HepG2 (cell line): ENCODE measurements around the gene RBM14. TPM values are rescaled to one million over a fixed set of nuclear protein-coding genes. Genes with fewer than 3 reads are reported as not detected.

Source experiments
- ESRRA ChIP-seq: sonication (generic); formaldehyde crosslinking; IDR thresholded peaks from 2 replicates; pipeline ENCODE4 v1.5.1; 2020; ENCODE audit warnings: mild to moderate bottlenecking, low read depth, missing genetic modification reagents
- HDAC2 ChIP-seq: sonication (generic); formaldehyde crosslinking; IDR thresholded peaks from 2 replicates; pipeline ENCODE4 v1.4.0; 2020; ENCODE audit warnings: missing genetic modification reagents
- KLF9 ChIP-seq: IDR thresholded peaks from 2 replicates; pipeline ENCODE4 v1.6.1; 2016; ENCODE audit warnings: low read depth
- MXD4 ChIP-seq: IDR thresholded peaks from 2 replicates; pipeline ENCODE4 v1.6.1; 2016; ENCODE audit warnings: mild to moderate bottlenecking, missing biosample characterization, missing genetic modification reagents
- NR1H2 ChIP-seq: sonication (generic); formaldehyde crosslinking; IDR thresholded peaks from 2 replicates; pipeline ENCODE4 v1.8.1; 2022; ENCODE audit warnings: low read depth, missing genetic modification reagents, borderline replicate concordance
- SNAPC2 ChIP-seq: sonication (generic); formaldehyde crosslinking; IDR thresholded peaks from 2 replicates; pipeline ENCODE4 v1.8.1; 2022; ENCODE audit warnings: mild to moderate bottlenecking, missing genetic modification reagents
- TAF15 ChIP-seq: fragments of 200-400 bp; formaldehyde crosslinking; IDR thresholded peaks from one replicate; pipeline ENCODE4 v1.6.1; 2018; ENCODE audit warnings: mild to moderate bottlenecking, low read depth, low read length; ENCODE audit not compliant: poor library complexity, severe bottlenecking
- ZHX2 ChIP-seq, 2 experiments: sonication (generic) in 1 of 2; formaldehyde crosslinking in 1 of 2; IDR thresholded peaks; 2 replicates each; pipeline versions ENCODE4 v1.6.1 to v1.9.0; 2014 to 2022; ENCODE audit warnings: antibody characterized with exemption in 1 of 2, borderline replicate concordance in 1 of 2, inconsistent platforms in 1 of 2, low read depth in 1 of 2, missing genetic modification reagents in 1 of 2
- ZNF142 ChIP-seq: sonication (generic); formaldehyde crosslinking; IDR thresholded peaks from 2 replicates; pipeline ENCODE4 v1.4.0; 2020; ENCODE audit warnings: missing genetic modification reagents
- ZNF180 ChIP-seq: sonication (generic); formaldehyde crosslinking; IDR thresholded peaks from 2 replicates; pipeline ENCODE4 v1.4.0; 2020; ENCODE audit warnings: low read depth, missing genetic modification reagents, borderline replicate concordance
- ZNF251 ChIP-seq: sonication (generic); formaldehyde crosslinking; IDR thresholded peaks from 2 replicates; pipeline ENCODE4 v1.9.0; 2021; ENCODE audit warnings: mild to moderate bottlenecking, missing genetic modification reagents
- ZNF331 ChIP-seq: sonication (generic); formaldehyde crosslinking; IDR thresholded peaks from 2 replicates; pipeline ENCODE4 v1.4.0; 2020; ENCODE audit warnings: missing genetic modification reagents
- ZNF841 ChIP-seq: sonication (generic); formaldehyde crosslinking; IDR thresholded peaks from 2 replicates; pipeline ENCODE4 v1.8.1; 2023; ENCODE audit warnings: missing genetic modification reagents, borderline replicate concordance
- polyA plus RNA-seq, 8 experiments: library from polyadenylated mRNA; depleted of rRNA in 3 of 8; stranded (reverse) in 7 of 8; unstranded in 1 of 8; fragments of >200 nt; fragmentation: Illumina TruSeq in 4 of 8; extraction: Trizol in 4 of 8; gene quantifications; 2 replicates each; pipeline versions ENCODE4 v1.2.1 to v1.2.3, GENCODE V29; 2011 to 2016; ENCODE audit warnings: low read depth in 4 of 8, missing spikeins in 1 of 8, mixed read lengths in 1 of 8; ENCODE audit not compliant: insufficient read depth in 1 of 8
- total RNA-seq, 5 experiments: library from RNA; depleted of rRNA; stranded (reverse); fragments of >200 nt; fragmentation: Illumina TruSeq; extraction: Trizol; gene quantifications; 2 replicates each; pipeline ENCODE4 v1.2.3, GENCODE V29; 2016; ENCODE audit warnings: low read depth in 1 of 5
- TF ChIP-seq, protein P1 (sequence below): IDR thresholded peaks from 2 replicates; pipeline ENCODE4 v1.6.1; 2016; ENCODE audit warnings: low read depth

Gene RBM14
- total and polyA plus RNA-seq, 2 of the 13 experiments (the other 11 are each of a cell fraction or from before 2014, with no cell fraction given), result 12.7 to 44.1 TPM

DNA sequence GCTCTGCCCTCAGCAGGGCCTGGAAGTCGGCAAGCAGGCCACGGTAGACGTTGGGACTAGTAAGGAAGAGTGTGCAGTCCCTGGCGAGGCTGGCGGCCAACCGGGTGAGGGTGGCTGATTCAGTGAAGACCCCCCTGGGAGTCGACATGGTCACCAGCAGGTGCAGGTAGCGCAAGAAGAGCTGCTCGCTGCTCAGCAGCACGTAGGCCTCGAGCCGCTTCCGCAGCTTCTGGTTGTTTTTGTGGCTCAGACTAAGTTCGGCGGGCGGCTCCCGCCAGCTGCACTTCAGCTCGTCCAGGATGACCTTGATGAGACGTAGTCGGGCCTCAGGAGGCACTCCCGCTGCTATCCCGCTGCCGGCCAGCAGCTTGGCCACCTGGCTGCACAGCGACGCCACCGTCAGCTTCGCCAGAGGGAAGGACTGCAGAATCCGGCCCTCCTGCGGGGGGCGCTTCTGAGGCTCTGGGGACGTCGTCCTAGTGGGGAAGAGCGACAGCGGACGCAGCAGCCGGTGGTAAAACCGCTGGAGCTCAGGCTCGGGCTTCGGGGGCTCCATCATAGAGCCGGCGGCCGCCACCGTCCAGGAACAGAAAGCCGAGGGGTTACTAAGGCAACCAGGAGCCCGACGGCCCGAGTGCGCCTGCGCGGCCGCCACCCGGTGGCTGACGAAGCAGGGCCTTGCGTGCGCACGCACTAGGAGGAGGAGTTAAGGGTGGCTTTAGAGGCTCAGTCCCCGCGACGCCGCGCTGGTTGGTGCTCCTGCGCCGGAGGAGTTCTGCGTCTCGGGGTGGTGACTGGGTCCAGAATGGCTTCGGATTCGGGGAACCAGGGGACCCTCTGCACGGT, 23.8 kb upstream of the RBM14 start, which contains the start of the genes CCDC87 and CCS (continued):
- TF ChIP-seq ZNF251 (no peak), ZNF142 (CRISPR knock-in tag) (peak; percentile 91), ESRRA (CRISPR knock-in tag) (peak; percentile 94), MXD4 (peak; percentile 77), ZNF331 (CRISPR knock-in tag) (peak; percentile 64), TAF15 (peak; percentile 36), ZNF180 (no peak), KLF9 (CRISPR knock-in tag) (peak; percentile 69; the same call in 1 of the 2 replicates), HDAC2 (peak; percentile 88), SNAPC2 (CRISPR knock-in tag) (peak; percentile 59; the same call in 1 of the 2 replicates), ZNF841 (CRISPR knock-in tag) (no peak; the same call in 1 of the 2 replicates), ZHX2 (IDR thresholded peaks at IDR 0.05; ENCODE audit: low read depth) (0 out of 2 replicates have a peak, but pooled peaks have one; percentile 17), ZHX2 (CRISPR knock-in tag; IDR thresholded peaks at IDR 0.05; ENCODE audit: borderline replicate concordance) (no peak; the same call in 1 of the 2 replicates), NR1H2 (CRISPR knock-in tag) (no peak)
- TF ChIP-seq, protein P1, sequence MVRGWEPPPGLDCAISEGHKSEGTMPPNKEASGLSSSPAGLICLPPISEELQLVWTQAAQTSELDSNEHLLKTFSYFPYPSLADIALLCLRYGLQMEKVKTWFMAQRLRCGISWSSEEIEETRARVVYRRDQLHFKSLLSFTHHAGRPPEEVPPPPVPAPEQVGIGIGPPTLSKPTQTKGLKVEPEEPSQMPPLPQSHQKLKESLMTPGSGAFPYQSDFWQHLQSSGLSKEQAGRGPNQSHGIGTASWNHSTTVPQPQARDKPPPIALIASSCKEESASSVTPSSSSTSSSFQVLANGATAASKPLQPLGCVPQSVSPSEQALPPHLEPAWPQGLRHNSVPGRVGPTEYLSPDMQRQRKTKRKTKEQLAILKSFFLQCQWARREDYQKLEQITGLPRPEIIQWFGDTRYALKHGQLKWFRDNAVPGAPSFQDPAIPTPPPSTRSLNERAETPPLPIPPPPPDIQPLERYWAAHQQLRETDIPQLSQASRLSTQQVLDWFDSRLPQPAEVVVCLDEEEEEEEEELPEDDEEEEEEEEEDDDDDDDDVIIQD (CRISPR knock-in tag), result no peak; the same call in 1 of the 2 replicates
